GM21390 (cell line): ENCODE data around the gene MARCHF4.

Source experiments
- ATAC-seq: cut with Tn5 transposase; IDR thresholded peaks from one replicate; pipeline ENCODE4 v1.9.1; 2021; ENCODE audit not compliant: unreplicated experiment

The MARCHF4 gene

GRCh38 chr2:216351172-216351925 lies 20.9 kb downstream of the MARCHF4 start:
- no peak for ATAC-seq

GRCh38 chr2:216350214-216350791 lies 22.0 kb downstream of the MARCHF4 start:
- ATAC-seq = no peak

- ATAC-seq = no peak
Measured at GRCh38 chr2:216349366-216349765, 22.9 kb downstream of the MARCHF4 start.

- no peak for ATAC-seq
Measured at GRCh38 chr2:216348756-216349308, 23.5 kb downstream of the MARCHF4 start.

- no peak for ATAC-seq
Measured at GRCh38 chr2:216346781-216347180, 25.5 kb downstream of the MARCHF4 start.

- no peak for ATAC-seq
Measured at GRCh38 chr2:216345846-216346245, 26.4 kb downstream of the MARCHF4 start.

GRCh38 chr2:216344950-216345300 lies 27.4 kb downstream of the MARCHF4 start:
- ATAC-seq = no peak

- no peak for ATAC-seq
Measured at GRCh38 chr2:216344206-216344949, 27.9 kb downstream of the MARCHF4 start.

- ATAC-seq = no peak
Measured at GRCh38 chr2:216343221-216343980, 28.9 kb downstream of the MARCHF4 start.

- no peak for ATAC-seq
Measured at GRCh38 chr2:216341121-216341520, 31.2 kb downstream of the MARCHF4 start.

GRCh38 chr2:216340280-216340631 lies 32.0 kb downstream of the MARCHF4 start:
- ATAC-seq = no peak

- no peak for ATAC-seq
Measured at GRCh38 chr2:216339456-216340279, 32.6 kb downstream of the MARCHF4 start.

GRCh38 chr2:216335252-216335651 lies 37.0 kb downstream of the MARCHF4 start:
- no peak for ATAC-seq

- no peak for ATAC-seq
Measured at GRCh38 chr2:216328347-216328746, 43.9 kb downstream of the MARCHF4 start.

GRCh38 chr2:216327447-216327935 lies 44.8 kb downstream of the MARCHF4 start:
- no peak for ATAC-seq
